NCI-H2107 treated with DMSO at 0.1 percent for 48 hours (cell line): ENCODE data around the gene ZNF135.

Source experiments
- DNase-seq: peaks from one replicate; lab custom pipeline; 2025; ENCODE audit not compliant: unreplicated experiment; lab: John Stamatoyannopoulos, UW

ZNF135 gene

GRCh38 chr19:58046856-58047255, 12.2 kb upstream of the ZNF135 start:
- no peak for DNase-seq

DNA sequence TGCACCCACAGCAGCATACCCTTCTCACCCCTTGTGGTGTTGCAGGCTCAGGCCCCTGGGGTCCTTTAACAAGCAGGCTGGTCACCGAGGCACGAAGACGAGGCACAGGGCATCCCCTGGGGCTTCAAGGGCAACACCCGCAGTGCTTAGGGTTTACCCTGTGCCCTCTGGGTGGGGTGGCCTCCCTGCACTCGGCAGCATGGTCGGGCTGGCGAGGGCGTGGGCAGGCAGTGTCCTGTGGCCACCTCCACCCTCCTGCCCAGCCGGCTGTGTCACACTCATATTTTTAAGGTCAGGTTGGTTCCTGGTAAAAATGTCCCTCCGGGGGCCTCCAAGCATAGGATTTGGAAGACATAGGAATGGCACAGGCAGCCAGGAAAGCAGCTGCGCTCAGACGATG, 11.4 kb upstream of the ZNF135 start:
- DNase-seq, result no peak

DNA sequence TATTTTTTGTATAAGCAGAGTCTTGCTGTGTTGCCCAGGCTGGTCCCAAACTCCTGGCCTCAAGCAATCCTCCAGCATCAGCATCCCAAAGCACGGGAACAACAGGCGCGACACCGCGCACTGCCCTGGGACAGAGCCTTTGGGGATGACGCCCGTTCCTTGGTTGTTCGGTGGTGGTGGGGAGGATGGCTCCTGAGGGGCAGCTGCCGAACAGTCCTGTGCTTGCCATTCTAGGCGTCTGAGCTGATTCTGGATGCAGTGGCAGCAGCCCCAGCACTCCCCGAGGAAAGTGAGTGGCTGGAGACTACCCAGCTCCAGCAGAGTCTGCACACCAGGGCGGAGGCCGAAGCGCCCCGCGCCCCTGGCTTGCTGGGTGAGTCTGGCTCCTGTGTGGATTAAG, 6.8 kb upstream of the ZNF135 start:
- no peak for DNase-seq

- DNase-seq, result no peak
Observed at GRCh38 chr19:58053480-58054156, 5.5 kb upstream of the ZNF135 start.

- no peak for DNase-seq
Observed at GRCh38 chr19:58054901-58055874, 3.9 kb upstream of the ZNF135 start.

GRCh38 chr19:58056261-58056660, 2.8 kb upstream of the ZNF135 start:
- DNase-seq, result no peak

GRCh38 chr19:58056861-58057260, 2.2 kb upstream of the ZNF135 start:
- DNase-seq, result no peak

GRCh38 chr19:58058467-58058866, 615 bp upstream of the ZNF135 start:
- no peak for DNase-seq

DNA sequence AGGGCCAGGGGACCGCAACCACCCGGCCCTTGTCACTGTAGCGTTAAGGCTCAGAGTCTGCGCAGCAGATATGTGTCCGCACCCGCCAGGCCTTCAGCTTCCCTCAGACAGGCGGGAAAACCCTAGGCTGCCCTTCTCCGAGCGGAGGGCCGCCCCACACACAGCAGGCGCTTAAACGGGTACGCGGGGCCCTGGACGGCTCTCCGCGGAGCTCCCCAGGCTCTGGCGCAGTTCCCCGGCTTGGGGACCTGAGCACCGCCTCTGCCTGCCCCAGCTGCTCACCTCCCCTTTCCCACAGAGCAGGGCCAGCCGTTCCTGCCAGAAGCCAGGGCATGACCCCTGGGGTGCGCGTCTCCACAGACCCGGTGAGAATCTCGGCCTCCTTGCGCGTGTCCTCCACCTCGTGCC, 593 bp downstream of the ZNF135 start:
- DNase-seq, result no peak

- no peak for DNase-seq
Observed at GRCh38 chr19:58060231-58060630, 1.1 kb downstream of the ZNF135 start.

DNA sequence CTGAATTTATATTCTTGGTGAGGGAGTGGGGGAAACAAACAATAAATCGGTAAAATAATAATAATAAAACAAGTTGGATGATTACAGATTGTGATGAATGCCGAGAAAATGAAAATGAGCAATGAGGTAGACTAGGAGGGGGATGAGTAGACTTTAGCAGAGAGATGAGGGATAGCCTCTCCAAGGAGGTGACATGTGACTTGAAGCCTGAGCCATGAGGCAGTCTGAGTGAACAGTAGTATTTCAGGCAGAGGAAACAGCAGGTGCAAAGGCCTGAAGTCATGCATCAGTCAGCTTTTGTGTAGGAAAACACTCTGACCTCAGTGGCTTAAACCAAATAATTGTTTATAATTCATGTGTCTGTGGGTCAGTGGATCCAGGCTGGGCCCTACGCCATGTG, 4.6 kb downstream of the ZNF135 start:
- no peak for DNase-seq

DNA sequence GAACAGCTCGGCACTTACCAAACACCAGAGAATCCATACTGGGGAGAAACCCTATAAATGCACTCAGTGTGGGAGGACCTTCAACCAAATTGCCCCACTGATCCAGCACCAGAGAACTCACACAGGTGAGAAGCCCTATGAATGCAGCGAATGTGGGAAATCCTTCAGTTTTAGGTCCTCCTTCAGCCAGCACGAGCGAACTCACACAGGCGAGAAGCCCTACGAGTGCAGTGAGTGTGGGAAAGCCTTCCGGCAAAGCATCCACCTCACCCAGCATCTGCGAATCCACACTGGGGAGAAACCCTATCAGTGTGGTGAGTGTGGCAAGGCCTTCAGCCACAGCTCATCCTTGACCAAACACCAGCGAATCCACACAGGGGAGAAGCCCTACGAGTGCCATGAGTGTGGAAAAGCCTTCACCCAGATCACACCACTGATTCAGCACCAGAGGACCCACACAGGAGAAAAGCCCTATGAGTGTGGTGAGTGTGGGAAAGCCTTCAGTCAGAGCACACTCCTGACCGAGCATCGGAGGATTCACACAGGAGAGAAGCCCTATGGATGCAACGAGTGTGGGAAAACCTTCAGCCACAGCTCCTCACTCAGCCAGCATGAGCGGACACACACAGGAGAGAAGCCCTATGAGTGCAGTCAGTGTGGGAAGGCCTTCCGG, 8.3 kb downstream of the ZNF135 start:
- no peak for DNase-seq

- no peak for DNase-seq
Observed at GRCh38 chr19:58079792-58080191, 20.7 kb downstream of the ZNF135 start.

DNA sequence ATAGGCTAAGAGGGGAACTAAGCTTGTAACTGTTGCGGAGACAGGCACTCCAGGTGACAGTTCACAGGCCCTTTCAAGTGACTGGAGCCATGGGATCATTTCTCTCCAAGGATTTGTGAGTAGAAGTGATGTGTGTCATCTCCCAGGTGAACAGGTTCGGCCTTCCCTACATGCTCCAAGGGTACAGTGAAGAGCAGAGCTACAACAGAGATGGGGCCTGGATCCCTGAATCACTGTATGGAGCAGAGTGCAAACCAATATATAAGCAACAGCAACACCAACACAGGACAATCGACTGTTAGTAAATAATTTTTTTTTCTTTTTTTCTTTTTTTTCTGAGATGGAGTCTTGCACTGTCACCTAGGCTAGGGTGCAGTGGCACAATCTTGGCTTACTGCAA, 23.9 kb downstream of the ZNF135 start:
- DNase-seq, result no peak

- DNase-seq, result no peak
Observed at GRCh38 chr19:58084596-58085347, 25.7 kb downstream of the ZNF135 start.

- no peak for DNase-seq
Observed at GRCh38 chr19:58085348-58085875, 26.3 kb downstream of the ZNF135 start.

DNA sequence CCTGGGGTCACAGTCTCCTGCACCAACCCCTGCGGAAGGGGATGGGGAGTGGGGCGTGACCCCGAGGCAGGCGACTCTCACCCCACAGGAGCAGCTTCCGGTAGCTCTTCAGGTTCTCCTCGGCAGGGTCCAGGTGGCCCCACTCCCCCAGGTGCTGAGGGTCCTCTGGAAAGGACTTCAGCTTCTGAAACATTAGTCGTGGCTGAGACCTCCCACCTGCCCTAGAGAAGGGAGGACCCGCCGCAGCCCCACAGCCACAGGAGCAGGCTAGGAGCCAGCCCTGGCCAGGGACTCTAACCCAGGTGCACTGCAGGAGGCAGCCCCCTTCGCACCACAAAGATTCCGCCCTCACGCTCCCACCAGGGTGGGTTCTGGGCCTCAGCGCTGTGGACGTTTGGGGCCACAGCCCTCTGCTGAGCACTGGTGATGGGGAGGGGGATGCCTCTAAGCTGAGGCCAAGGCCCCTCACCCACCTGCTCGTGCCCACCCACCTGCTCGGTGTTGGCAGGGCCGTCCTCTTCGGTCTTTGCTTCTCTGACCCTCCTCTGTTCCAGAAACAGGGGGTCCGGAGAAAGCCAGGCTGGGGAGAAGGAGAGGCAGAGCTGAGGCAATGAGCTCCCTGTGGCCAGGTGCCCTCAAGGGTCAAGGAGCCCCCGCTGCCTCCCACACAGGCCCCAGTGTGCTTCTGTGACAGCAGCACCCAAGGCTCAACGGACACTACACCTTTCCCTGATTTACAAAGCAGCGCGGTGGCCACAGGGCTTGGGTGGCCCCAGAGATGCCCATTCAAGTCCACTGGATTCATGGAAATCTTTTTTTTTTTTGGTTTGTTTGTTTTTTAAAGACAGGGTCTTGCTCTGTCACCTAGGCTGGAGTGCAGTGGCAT, 28.0 kb downstream of the ZNF135 start:
- DNase-seq, result no peak

- no peak for DNase-seq
Observed at GRCh38 chr19:58088521-58089052, 29.5 kb downstream of the ZNF135 start.

- no peak for DNase-seq
Observed at GRCh38 chr19:58089846-58090245, 30.8 kb downstream of the ZNF135 start.
